Activated CD4-positive, alpha-beta T cell treated with anti-CD3 and anti-CD28 coated beads for 4 hours (primary cell): ENCODE results near the gene SVIL.
"Not testable (repeated sequence)": the region's sequence is repeated elsewhere in the genome, so short reads cannot be mapped to it uniquely, and the experiment has no call there.

Experiments used
- DNase-seq, 2 donors: peaks; one replicate each; pipeline ENCODE4 v3.0.0-alpha.2; 2020

SVIL gene

DNA sequence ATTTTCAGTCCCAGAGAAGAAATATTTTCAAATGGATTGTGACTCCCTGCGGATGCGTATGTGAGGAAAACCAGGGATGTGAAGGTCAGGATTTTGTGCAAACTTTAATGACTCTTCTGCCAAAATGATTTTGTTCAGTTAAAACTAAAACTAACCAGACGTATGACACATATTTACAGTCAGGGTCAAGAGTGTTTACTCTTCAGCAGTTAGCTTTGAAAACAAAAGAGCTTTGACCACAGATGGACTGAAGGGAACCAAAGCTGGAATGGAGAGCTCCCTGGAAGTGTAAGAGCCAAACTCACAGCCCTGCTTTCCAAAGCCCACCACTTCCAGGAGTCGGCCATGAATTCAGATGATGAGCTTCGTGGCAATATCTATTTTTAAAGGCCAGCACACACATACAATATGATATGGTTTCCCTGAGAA lies 15.5 kb downstream of the SVIL start:
- DNase-seq: no peak

DNA sequence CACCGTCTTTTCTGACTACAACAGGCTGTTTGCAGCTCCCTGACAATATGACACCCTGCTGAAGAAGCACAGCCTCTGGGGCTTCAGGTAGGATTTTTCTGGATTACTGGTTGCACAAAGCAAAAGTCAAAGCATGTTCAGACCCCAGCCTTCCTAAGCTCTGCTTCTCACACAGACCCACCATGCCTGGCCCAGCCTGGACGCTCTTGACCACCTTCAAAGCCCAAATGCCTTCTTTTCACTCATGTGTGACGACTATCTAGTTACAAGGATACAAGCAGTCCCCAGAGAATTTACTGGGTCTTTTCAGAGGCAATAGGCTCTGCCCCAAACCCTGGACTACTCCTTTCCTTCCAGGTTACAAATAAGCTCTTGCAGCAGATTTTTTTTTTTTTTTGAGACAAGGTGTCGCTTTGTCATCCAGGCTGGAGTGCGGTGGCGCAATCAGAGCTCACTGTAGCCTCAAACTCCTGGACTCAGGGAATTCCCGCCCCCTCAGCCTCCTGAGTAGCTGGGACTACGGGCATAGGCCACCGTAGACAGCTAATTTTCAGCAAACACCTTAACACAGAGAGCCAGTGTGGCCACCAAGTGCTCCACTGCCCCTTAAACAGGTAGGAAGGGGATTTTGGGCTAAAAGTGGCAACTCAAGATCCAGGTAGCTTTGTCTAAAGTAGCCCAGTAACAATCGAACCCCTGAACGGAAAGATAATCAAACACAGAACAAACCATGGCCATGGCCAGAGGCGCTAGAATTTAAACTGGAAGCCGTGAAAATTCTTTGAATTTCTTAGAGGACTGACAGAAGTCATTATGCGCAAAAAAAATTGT lies 16.2 kb downstream of the SVIL start:
- no peak for DNase-seq

DNA sequence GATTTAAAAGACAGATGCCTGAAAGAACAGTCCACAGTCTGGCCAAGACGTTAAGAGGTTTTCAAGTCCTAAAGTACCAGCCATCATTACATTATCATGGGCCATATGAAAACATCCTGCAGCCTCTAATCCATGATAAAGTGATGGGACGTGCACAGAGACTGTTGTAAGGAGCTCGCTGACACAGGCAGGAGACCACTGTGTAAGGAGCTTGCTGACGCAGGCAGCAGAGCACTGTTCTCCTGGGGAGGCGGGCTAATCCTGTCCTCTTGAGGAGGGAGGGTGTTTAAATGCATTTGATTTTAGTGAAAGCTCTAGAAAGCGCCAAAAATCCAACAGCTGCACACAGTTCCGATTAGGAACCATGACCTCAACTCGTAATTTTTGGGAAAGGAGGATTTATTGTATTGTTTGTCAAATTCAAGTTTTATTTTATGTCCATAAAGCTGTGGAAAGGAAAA lies 16.9 kb downstream of the SVIL start:
- DNase-seq: no peak

DNA sequence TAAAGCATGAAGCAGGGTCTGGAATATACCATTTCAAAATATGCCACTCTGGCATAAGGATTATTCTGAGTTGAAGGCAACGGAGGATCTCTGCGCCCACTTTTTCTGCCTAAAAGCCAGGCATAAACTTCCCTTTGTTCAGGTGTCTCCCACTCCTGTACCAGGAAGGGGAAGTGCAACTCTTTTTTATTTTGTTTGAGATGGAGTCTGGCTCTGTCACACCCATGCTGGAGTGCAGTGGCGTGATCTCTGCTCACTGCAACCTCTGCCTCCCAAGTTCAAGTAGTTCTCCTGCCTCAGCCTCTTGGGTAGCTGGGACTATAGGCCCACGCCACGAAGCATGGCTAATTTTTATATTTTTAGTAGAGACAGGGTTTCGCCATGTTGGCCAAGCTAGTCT lies 18.2 kb downstream of the SVIL start:
- no peak for DNase-seq

DNA sequence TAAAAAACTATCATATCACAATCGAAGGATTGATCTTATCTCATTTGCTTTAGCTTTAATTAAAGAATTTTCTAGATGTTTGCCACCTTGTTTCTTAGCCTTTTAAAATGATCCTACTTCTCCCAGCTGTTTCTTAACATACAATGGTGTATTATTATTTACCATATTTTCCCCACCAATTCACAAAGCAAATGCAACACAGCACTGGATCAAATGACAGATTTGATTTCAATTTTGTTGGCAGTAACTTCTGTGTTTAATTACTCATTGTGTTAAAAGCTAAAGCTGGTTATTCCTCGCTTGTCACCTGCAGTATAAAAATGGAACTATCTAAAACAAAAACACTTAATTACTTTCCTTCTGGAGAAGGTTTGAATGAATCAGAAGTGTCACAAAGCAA lies 19.6 kb downstream of the SVIL start:
- no peak for DNase-seq

DNA sequence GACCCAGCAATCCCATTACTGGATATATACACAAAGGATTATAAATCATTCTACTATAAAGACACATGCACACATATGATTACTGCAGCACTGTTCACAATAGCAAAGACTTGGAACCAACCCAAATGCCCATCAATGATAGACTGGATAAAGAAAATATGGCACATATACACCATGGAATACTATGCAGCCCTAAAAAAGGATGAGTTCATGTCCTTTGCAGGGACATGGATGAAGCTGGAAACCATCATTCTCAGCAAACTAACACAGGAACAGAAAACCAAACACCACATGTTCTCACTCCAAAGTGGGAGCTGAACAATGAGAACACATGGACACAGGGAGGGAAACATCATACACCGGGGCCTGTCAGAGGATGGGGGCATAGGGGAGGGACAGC lies 20.5 kb downstream of the SVIL start:
- not testable (repeated sequence) for DNase-seq

DNA sequence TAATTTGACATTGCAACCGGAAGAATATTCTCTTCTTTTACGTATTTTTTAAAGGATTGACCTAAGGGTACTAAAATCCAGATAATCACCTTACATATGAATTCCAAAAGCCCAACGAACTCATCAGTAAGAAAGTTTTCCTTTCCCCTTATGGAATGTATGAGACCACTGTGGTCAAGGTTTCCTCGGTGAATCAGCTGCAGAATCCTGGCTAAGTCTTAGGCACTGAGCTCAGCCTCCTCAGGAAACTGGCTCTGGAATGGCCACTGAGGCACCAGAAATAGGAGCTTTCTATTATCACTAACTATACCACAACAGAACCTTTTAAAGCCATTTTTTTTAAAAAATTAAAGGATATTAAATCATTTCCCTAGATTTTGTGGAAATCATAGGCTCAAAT lies 21.0 kb downstream of the SVIL start:
- DNase-seq: no peak

DNA sequence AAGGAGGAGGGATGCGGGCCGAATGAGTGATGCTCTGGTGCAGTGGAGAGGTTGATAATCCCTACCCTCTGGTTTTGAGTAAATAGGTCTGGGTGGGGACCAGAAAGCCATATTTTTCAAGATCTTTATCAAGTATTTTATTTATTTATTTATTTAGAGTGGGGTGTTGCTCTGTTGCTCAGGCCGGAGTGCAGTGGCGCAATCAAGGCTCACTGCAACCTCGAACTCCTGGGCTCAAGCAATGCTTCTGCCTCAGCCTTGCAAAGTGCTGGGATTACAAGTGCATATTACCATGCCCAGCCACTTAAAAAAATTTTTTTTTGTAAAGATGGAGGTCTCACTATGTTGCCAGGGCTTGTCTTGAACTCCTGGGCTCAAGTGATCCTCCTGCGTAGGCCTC lies 21.6 kb downstream of the SVIL start:
- no peak for DNase-seq

DNA sequence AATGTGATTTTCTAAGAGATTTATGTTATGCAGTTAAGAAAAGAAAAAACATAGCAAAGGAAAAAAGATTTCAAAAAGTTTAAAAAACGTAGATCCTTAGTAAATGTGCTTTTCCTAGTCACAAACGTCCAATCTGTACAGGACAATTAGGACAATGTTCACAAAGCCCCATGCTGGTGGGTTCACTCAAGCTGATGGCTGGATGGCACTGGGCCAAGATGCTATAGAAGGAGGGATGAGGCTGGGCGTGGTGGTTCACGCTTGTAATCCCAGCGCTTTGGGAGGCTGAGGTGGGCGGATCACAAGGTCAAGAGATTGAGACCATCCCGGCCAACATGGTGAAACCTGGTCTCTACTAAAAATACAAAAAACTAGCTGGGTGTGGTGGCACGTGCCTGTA lies 22.1 kb downstream of the SVIL start:
- no peak for DNase-seq

DNA sequence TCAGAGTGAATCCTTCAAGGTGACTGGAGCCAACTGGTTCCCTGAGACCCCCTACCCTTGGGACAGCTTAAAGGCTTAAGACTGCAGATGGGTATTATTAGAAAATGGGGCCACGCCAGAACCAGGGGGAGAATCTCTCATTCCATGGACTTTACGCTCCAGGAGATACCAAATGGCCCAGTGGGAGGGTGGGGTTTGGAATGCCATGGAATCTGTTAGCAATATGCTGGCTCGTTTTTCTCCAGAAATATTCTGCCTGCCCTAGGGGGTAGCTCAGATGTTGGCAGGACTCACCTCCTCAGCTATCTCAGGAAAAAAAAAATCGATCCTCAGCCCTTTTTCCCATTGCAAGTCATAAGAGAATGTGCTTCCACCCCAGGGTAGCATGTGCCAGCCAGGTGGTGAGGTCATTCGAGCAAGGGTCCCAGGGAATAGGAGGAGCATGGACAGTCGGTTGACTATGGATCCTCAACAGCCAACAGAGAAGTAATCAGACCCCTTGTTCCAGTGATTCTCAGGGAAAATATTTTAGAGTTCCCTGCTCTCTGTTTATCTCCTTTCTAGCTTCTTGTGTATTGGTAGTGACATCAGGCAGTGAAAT lies 22.9 kb downstream of the SVIL start:
- no peak for DNase-seq

DNA sequence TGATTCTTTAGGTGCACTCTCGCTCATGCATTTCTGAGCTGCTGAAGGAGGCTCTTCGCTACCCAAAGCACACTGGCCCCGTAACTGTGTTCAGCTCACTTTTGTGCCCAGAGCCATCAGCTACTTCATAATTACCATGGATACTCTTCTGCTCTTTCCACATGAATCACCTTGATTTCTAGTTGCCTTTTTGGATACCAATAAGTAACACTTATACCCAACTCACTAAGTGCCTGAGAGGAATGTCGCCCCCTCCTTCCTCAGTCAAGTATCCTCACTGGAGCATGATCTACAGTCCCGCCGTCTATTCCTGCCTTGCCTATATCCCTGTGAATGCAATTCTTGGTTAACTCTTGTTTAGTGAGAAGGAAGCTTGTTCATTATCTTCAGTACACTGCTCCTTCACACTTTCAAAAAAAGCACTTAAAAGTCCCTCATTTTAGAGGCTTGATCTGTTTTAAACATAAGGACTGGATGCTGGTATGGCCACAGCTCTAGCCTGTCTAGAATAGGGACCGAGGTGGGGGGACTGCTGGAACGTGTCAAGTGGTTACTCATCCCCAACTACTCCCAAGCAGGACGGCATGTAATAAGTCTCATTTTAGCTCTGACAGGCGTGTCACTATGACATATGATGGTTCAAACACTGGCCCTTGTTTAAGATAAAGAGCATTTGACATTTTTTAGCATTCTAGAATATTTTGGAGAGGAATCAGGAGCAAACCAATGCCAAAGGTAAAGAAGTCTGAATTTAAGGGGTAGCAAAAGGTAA lies 23.7 kb downstream of the SVIL start:
- DNase-seq: no peak

DNA sequence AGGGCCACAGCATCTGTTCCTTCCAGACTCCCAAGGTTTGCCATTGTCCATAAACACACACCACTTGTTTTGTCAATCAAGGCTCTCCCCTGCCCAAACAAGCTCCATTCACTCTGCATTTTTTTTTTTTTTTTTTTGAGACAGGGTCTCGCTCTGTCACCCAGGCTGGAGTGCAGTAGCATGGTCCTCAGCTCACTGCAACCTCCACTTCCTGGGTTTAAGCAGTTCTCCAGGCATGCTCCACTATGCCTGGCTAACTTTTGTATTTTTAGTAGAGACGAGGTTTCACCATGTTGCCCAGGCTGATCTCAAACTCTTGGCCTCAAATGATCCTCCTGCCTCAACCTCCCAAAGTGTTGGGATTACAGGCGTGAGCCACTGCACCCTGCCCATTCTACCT lies 24.4 kb downstream of the SVIL start:
- DNase-seq: not testable (repeated sequence)

DNA sequence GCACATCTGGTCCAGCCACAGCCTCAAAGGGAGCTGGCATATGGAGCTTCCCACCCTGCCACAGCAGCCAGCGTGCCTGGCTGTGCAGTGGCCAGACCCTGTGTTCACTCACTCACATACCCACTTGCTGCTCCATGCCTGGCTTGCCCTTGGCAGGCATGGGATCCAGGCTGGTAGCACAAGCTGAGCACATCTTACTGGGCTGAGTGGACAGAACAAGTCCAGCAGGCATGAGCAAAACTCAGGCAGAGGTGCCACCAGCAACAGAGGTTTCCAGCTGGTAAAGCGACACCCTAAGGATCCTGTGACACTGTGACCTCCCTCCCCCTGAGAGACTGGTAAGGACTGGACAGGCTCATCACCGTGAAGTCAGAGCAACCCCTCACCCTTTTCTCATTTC lies 25.1 kb downstream of the SVIL start:
- DNase-seq: no peak

DNA sequence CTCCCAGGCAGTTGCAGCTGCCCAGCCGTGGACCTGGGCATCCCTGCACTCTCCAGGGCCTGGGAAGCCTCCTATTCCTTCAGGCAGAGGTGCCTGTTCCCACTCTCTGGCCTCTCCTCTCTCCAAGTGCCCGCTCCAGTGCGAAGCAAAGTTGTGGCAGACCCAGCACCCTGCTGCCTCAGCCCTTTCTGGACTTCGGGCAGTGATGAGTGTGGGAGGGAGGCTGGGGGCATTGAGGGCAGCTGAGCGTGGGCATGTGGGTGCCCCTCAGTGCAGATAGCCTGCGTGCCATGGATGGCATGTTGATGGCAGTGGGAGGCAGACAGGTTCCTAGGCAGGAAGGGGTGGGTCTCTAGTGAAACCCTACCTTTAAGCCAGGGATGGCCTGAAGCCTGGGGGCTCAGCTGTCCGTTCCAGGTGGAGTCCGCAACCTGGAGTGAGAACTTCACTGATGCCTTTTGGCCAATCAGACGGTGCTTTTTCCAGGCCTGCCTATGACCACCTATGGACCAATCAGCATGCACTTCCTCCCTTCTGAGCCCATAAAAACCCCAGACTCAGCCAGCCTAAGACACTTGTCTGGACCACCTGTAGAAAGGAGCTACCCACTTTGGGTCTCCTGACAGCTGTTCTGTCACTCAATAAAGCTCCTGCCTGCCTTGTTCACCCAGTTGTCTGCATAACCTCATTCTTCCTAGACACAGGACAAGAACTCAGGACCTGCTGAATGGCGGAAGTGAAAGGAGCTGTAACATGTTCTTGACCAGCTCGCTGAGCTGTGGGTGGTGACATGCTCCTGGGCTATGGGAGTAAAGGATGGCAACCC lies 26.1 kb downstream of the SVIL start:
- no peak for DNase-seq

DNA sequence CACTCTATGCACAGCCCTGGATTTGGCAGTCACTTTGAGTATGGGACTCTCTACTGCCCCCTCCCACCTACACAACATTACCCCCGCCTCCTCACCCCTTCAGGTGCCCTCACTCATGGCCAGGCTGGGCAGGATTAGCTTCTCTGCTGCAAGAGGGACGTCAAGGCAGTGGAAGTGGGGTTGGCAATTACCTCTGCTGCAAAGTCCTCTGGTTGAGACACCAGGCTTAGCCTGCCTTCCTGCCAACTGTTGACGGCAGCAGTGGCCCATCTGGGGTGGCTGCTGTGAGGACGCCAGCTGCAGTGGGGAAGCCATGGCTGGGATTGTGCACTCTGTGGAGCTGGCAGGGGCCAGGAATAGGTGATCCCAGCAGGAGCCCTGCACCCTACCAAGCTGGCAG lies 26.7 kb downstream of the SVIL start:
- no peak for DNase-seq

DNA sequence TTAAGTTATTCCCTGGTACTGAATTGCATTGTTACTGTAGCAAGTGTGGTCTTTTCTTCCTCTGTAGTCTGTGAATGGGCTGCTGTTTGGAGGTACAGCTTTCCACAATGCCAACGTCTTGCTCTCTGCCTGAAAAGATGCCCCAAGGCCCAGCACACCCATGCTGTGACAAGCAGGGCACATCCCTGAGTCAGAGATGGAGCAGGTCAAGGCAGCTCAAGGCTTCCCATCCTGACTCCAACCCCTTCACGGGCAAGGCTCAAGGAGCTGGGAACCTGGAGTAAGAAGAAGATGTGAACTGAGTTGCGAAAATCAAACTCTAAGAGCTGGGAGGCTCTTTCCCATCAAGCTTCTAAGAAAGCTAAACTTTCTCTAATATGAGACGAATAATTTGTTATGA lies 27.2 kb downstream of the SVIL start:
- DNase-seq: no peak

DNA sequence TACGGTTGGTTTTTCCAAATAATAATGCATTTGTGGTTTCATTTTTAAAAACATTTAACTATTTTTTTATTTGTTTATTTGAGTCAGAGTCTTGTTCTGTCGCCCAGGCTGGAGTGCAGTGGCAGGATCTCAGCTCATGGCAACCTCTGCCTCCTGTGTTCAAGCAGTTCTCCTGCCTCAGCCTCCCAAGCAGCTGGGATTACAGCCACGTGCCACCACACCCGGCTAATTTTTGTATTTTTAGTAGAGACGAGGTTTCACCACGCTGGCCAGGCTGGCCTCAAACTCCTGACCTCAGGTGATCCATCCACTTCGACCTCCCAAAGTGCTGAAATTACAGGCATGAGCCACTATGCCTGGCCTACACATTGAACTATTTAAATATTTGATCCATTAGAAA lies 28.1 kb downstream of the SVIL start:
- DNase-seq: not testable (repeated sequence)

DNA sequence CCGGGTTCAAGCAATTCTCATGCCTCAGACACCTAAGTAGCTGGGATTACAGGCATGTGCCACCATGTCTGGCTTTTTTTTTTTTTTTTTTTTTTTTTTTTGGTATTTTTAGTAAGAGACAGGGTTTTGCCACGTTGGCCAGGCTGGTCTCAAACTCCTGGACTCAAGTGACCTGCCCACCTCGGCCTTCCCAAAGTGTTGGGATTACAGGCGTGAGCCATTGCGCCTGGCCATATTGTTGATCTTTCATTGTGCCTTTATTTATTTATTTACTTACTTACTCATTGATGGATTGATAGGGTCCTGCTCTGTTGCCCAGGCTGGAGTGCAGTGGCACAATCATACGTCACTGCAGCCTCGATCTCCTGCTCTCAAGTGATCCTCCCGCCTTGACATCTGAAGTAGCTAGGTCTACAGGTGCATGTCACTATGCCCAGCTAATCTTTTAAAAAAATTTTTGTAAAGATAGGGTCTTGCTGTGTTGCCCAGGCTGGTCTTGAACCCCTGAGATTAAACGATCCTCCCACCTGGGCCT lies 30.4 kb downstream of the SVIL start:
- DNase-seq: no peak

DNA sequence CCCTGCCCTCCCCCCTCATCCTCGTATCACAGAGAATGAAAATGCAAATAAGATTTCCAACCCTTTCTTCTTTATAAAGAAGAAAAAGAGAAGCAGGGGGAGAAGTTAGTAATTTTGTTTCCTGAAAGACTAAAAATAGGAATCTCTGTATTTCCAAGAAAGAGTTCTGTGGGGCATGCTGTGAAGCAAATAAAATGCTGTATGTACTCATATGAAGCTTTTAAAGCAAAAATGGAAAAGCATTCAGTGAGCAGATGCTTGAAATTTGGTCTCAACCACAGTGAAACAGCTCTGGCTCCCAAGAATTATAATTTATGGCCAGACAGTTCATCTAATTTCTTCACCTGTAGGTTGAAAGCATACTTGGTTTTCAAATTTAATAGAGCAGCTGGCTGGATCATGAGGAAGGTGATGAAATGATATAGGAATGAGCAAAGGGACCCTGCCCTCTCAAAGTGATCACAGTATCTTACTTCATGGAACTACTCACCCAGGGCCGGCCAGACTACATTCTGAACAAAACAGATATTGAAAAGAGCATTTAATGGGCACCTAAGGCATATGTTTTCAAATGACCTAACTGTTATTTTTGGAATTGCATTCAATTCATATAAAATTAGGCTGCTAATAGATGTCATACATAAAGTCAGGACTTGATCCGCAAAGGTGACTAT lies 31.4 kb downstream of the SVIL start:
- DNase-seq: no peak

DNA sequence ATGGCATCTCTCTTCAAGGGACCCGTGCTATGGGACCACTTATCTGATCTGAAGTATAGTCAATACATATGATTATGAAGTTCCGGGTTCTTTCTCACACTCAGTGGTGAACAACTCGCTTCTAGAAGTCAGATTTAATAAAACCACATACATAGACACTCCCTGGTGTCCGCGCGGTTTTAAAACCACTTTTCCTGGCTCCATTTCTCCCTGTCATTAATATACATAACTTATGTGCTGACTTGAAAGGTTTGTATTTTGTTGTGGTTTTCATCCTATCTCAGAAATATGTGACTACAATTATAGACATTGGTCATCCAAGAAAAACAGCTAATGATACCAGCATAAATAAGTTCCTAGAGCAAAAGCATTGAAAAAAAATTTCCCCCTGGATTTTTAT lies 34.0 kb downstream of the SVIL start:
- DNase-seq: no peak

DNA sequence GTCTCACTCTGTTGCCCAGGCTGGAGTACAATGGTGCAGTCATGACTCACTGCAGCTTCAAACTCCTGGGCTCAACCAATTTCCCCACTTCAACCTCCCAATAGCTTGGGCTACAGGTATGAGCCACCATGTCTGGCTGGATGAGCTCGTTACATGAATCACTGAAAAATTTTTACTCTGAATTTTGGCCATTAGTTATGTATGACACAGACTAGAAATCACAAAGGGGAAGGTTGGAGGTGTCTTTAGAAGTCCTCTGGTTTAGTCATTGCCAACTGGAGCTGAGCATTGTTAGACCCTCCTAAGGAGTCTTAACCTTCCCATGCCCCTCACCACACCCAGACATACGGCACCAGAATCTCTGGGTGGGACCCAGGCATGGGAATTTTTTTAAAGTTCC lies 34.7 kb downstream of the SVIL start:
- DNase-seq: no peak

DNA sequence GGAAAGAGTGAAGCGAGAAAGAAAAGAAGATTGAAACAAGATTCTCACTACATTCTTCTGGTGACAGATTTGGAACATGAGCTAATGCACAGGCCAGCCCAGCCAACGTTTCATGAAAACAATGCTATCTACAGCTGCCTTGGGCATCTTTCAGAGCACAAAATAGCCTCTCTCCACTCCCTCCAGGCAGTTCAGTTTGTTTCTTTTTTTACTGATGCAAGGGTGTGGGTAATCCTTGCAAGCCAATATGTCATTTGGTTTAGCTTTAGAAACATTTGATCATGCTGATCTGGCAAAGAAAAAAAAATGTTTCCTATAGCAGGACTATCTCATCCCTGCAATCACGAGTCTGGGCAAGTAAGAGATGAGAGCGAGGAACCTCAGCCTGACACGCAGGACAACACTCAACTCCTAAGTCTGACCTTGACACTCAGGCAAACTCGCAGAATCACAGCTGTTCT lies 35.9 kb downstream of the SVIL start:
- DNase-seq: no peak
